ENCODE measurements around the gene ZBTB46. TPM values are rescaled to one million over a fixed set of nuclear protein-coding genes. Genes with fewer than 3 reads are reported as not detected.

The ZBTB46 gene
- total RNA-seq, 4 donors from 2014 or later = 15.9 to 39.9 (median 27.7) TPM

DNA sequence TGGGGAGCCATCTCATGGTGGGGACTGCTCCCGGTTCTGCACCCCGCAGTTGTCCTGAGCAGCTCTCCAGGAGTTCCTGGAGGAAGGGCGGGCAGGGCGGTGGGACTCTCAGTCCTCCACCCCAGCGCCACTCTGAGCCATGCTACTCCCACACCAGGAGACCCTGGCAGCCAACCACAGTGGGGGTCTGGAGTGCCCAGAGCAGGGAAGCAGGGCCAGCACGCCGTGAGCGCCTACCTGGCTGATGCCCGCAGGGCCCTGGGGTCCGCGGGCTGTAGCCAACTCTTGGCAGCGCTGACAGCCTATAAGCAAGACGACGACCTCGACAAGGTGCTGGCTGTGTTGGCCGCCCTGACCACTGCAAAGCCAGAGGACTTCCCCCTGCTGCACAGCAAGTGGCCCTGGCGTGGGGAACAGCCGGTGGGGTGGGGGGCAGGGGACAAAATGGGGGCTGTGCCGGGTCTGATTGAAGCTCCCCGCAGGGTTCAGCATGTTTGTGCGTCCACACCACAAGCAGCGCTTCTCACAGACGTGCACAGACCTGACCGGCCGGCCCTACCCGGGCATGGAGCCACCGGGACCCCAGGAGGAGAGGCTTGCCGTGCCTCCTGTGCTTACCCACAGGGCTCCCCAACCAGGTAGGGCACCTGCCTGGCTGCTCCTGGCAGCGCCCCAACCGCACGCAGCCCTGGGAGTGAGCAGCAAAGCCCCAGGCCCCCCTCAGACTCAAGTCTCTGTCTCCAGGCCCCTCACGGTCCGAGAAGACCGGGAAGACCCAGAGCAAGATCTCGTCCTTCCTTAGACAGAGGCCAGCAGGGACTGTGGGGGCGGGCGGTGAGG, 136.3 kb downstream of the ZBTB46 start:
- no peak for DNase-seq
- H3K4me3 ChIP-seq (replicated peaks in 1 of 3) = no peak overlapping the region
- H3K9me3 ChIP-seq = no peaks in the 10 kb centered on the region
- no peaks in the 10 kb centered on the region for H3K27me3 ChIP-seq
- peaks cover 11 to 21% of the 10 kb centered on the region in 2 donors for H3K4me1 ChIP-seq
- TF ChIP-seq POLR2A (IDR thresholded peaks at IDR 0.05) (no peak), CTCF (IDR thresholded peaks at IDR 0.05) (no peak)
- 93 to 97% methylated on average over 11 to 13 of the region's 37 CpGs for WGBS, 2 donors
- intact Hi-C loops (cut with DNase I) = no loop called here
- peaks cover 8 to 9% of the 10 kb centered on the region in 2 donors for H3K36me3 ChIP-seq
- no peak overlapping the region for H3K27ac ChIP-seq

DNA sequence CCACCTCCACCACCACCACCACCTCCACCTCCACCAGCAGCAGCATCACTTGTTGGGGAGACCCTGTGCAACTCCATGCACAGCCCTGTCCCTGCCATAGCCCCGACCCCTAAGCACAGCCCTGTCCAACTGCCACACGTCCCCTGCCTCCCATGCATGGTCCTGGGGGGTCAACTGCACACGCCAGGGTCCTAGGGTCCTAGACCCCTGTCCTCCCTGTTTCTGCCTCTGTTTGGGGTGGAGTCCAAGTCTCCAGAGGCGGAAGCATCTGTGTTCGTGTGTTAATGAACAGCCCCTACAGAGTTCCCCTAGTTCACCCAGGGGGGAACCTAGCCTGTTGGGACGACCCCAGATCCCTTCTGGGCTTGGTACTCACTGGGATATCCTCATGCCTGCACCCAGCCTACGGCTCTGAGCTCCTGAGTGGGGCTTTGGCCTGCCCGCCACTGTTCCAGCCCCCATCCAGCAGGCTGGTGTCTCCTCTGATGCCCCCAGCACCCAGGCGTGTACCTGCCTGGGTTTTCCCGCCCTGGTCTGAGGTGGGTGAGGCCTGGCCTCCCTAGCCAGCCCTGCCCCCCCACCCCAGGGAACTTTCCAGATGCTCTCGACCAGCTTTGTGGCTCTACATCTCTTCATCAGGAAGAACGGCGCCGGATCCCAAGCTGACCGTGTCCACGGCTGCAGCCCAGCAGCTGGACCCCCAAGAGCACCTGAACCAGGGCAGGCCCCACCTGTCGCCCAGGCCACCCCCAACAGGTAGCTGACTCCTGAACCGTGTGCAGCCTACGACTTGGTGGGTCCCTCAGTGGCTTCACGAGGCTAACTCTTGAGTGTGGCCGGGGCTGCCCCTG, 137.1 kb downstream of the ZBTB46 start:
- intact Hi-C loops (cut with DNase I) = no loop called here
- WGBS, 2 donors = 93 to 95% methylated on average over 11 to 15 of the region's 21 CpGs
- DNase-seq = no peak
- no peak overlapping the region for H3K27ac ChIP-seq
- peaks cover 11 to 13% of the 10 kb centered on the region in 2 donors for H3K4me1 ChIP-seq
- H3K36me3 ChIP-seq = peaks cover 8 to 9% of the 10 kb centered on the region in 2 donors
- no peak for TF ChIP-seq POLR2A (IDR thresholded peaks at IDR 0.05)
- TF ChIP-seq CTCF (IDR thresholded peaks at IDR 0.05) = no peak
- H3K4me3 ChIP-seq (replicated peaks in 1 of 3) = no peak overlapping the region
- H3K9me3 ChIP-seq = no peaks in the 10 kb centered on the region
- no peaks in the 10 kb centered on the region for H3K27me3 ChIP-seq

Small RNA genes within 50 kb of the gene (small RNA-seq; reads per million reads assigned to genes)
- gene LIME1 (not detected), gene TNFRSF6B (not detected)

Other genes starting within 250 kb of the ZBTB46 start
- 10 to 100 TPM; 23.1 to 34.9 (median 29.9) TPM for gene GMEB2, start 204.2 kb downstream of the ZBTB46 start, total RNA-seq
- 10 to 100 TPM; 53.7 to 84.0 (median 66.1) TPM for gene STMN3, start 177.8 kb downstream of the ZBTB46 start, total RNA-seq
- 10 to 100 TPM; 14.1 to 87.4 (median 54.2) TPM for gene RTEL1, start 173.0 kb downstream of the ZBTB46 start, total RNA-seq
- 10 to 100 TPM in 2 of 4 donors, 1 to 10 TPM in 2; 6.7 to 15.5 (median 10.5) TPM for gene TNFRSF6B, start 134.6 kb downstream of the ZBTB46 start, total RNA-seq
- gene ARFRP1, start 123.3 kb downstream of the ZBTB46 start, total RNA-seq = 10 to 100 TPM; 43.6 to 52.1 (median 46.7) TPM
- 10 to 100 TPM; 27.7 to 36.3 (median 30.0) TPM for gene ZGPAT, start 123.2 kb downstream of the ZBTB46 start, total RNA-seq
- gene LIME1, start 94.6 kb downstream of the ZBTB46 start, total RNA-seq = 10 to 100 TPM in 2 of 4 donors, 1 to 10 TPM in 2; 8.7 to 25.0 (median 11.5) TPM
- gene SLC2A4RG, start 91.5 kb downstream of the ZBTB46 start, total RNA-seq = 10 to 100 TPM; 26.0 to 55.9 (median 39.3) TPM
- gene ABHD16B, start 30.2 kb upstream of the ZBTB46 start, total RNA-seq = not detected
- 10 to 100 TPM; 69.4 to 93.3 (median 89.6) TPM for gene TPD52L2, start 34.0 kb upstream of the ZBTB46 start, total RNA-seq
- gene DNAJC5, start 63.9 kb upstream of the ZBTB46 start, total RNA-seq = 10 to 100 TPM; 38.4 to 87.4 (median 75.1) TPM
- 10 to 100 TPM; 21.6 to 44.3 (median 29.3) TPM for gene UCKL1, start 125.2 kb upstream of the ZBTB46 start, total RNA-seq
- 10 to 100 TPM; 13.4 to 24.8 (median 19.0) TPM for gene ZNF512B, start 138.7 kb upstream of the ZBTB46 start, total RNA-seq
- 1 to 10 TPM; 1.1 to 6.4 (median 5.0) TPM for gene SAMD10, start 148.4 kb upstream of the ZBTB46 start, total RNA-seq
- 10 to 100 TPM; 62.8 to 76.2 (median 70.1) TPM for gene PRPF6, start 149.9 kb upstream of the ZBTB46 start, total RNA-seq
- 1 to 10 TPM in 1 of 4 donors, under 1 TPM in 3; 0.11 to 2.6 (median 0.59) TPM for gene C20orf204, start 204.9 kb upstream of the ZBTB46 start, total RNA-seq
- gene SOX18, start 218.4 kb upstream of the ZBTB46 start, total RNA-seq = 10 to 100 TPM in 2 of 4 donors, 1 to 10 TPM in 2; 7.5 to 16.9 (median 10.6) TPM
- gene TCEA2, start 231.9 kb upstream of the ZBTB46 start, total RNA-seq = 10 to 100 TPM; 20.9 to 43.1 (median 24.4) TPM
- gene RGS19, start 248.3 kb upstream of the ZBTB46 start, total RNA-seq = 10 to 100 TPM; 10.5 to 17.2 (median 13.4) TPM
- under 1 TPM; 0.54 to 0.94 (median 0.68) TPM for gene OPRL1, start 248.8 kb upstream of the ZBTB46 start, total RNA-seq

Data from thyroid gland (tissue), 4 donors.